ENCODE results near the gene GPATCH8.

The GPATCH8 gene

GRCh38 chr17:44451016-44451627, 52.1 kb downstream of the GPATCH8 start:
- no peak for DNase-seq

- DNase-seq, result no peak
Measured at GRCh38 chr17:44448412-44448811, 54.8 kb downstream of the GPATCH8 start.

GRCh38 chr17:44444735-44445105, 58.5 kb downstream of the GPATCH8 start:
- DNase-seq, result no peak

DNA sequence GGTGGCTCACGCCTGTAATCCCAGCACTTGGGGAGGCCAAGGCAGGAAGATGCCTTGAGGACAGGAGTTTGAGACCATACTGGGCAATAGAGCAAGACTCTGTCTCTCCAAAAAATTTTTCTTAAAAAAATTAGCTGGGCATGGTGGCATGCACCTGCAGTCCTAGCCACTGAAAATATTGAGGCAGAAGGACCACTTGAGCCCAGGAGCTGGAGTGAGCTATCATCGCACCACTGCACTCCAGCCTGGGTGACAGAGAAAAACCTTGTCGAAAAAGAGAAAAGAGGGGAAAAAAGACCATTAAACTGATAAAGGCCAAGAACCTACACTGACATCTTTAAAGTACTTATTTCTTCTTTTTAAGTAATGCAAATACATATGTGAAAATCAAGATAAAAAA, 60.4 kb downstream of the GPATCH8 start:
- no peak for DNase-seq

- DNase-seq, result no peak
Measured at GRCh38 chr17:44439168-44439567, 64.0 kb downstream of the GPATCH8 start.

DNA sequence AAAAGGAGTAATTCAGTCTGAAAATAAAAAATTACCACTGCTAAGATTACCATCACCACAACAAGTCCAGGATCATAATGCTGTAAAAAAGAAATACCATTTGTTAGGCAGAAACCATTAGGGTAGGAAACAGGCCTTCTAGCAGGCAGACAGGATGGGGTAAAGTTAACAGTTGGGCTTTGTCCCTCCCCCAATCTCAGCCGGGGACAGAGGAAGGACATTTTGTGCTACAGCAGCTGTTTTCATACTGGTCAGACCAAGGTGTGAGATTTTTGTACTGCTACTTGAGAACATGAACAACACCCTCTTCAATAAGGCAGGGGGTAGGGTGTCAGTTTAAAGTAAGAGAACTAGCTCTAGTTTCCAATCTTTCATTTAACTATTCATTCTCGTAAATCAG, 64.6 kb downstream of the GPATCH8 start:
- no peak for DNase-seq

DNA sequence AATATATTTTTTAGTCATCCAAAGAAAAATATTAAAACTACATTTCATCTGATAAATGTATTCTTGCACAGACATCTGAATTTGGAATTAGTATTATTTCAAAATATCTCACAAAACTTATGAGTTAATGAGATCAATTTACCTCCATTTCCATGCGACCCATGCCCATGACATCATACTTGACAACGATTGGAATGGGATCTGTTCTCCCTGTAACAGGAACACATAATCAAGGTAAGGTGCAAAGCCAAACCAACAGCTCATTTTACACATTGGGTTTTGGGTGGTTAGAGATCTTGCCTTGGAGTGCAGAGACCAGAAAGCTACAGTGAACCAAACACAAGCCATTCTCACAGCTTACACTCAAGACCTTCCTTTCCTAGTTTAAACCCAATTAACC, 66.9 kb downstream of the GPATCH8 start:
- no peak for DNase-seq

DNA sequence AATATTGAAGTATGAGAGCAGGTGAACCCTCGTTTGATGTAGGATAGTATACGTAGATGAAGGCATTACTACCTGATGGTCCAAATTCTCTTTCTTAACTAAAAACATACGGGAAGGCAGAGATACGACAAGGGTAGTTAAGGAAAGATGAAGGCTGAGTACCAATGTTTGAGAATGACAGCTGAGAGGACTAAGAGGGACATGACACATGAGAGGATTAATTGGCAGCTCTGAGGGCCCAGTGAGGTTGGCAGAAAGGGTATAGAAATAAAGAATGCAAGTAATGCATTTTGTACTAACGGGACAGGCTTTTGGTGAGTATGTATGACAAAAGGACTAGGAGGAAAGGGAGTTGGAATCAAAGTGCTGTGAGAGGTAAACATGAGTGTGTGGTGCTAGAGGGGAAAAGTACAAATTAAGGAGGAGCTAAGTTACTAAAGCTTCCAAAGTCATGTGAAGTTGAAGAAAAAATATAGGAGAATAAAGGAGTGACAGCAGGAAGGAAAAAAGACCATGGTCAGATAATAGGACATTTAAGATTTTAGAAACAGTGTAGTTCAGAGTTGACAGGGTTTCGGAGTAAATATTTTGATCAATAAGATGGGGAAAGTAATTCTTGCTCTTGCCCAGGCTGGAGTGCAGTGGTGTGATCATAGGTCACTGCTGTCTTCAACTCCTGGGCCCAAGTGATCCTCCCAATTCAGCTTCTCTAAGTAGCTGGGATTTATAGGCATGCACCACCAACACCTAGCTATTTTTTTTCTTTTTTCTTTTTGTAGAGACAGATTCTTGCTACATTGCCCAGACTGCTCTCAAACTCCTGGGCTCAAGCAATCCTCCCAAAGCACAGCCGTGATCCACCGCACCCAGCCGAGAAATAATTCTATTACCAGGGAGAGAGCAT, 70.7 kb downstream of the GPATCH8 start:
- no peak for DNase-seq

DNA sequence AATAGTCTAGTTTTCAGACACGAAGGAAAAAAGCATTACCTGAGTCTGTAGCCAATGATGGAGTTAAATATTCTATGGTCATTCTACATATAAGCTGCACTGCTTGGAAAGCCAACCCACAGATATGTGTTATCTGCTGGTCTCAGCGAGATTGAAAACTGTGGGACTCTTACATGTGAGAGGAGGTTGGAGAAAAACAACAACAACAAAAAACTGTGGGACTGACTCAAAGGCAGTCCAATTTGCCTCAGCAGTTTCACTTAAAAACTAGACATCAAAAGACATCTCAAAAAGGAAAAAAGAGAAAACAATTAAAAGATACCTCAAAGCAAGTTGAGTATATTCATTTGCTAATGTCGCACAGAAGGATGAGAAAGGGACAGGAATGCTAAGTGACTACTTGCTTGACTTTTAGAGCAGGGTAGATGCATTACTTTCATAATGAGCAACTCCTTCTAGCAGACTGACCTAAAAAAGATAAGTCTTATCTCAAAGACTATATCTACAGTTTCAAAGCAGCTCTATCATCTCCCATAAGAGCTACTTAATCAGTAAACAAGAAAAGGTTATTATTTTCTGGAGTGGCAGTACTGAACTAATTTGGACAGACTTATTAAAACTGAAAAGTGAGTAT, 78.3 kb downstream of the GPATCH8 start:
- DNase-seq, result no peak

GRCh38 chr17:44417553-44417952, 85.7 kb downstream of the GPATCH8 start:
- DNase-seq, result no peak

- no peak for DNase-seq
Measured at GRCh38 chr17:44416558-44417289, 86.5 kb downstream of the GPATCH8 start.

DNA sequence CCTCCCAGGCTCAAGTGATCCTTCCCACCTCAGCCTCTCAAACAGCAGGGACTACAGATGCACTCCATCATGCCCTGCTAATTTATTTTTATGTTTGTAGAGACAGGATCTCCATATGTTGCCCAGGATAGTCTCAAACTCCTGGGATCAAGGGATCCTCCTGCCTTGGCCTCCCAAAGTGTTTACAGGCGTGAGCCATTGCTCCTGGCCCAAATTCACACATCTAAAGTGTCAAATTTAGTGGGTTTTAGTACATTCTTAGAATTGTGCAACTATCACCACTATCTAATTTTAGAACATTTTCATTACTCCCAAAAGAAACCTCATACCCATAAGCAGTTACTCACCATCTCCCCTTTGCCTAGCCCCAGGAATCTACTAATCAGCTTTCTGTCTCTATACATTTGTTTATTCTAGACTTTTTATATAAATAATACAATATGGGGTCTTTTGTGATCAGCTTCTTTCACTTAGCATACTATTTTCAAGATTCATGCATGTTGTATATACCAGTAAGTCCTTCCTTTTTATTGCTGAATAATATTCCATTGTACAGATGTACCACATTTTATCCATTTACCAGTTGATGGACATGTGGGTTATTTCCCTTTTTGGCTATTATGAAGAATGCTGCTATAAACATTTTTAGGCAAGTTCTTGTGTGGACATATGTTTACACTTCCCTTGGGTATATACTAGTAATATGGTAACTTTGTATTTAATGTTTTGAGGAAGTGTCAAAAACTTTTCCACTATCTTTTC, 88.6 kb downstream of the GPATCH8 start:
- DNase-seq, result no peak

DNA sequence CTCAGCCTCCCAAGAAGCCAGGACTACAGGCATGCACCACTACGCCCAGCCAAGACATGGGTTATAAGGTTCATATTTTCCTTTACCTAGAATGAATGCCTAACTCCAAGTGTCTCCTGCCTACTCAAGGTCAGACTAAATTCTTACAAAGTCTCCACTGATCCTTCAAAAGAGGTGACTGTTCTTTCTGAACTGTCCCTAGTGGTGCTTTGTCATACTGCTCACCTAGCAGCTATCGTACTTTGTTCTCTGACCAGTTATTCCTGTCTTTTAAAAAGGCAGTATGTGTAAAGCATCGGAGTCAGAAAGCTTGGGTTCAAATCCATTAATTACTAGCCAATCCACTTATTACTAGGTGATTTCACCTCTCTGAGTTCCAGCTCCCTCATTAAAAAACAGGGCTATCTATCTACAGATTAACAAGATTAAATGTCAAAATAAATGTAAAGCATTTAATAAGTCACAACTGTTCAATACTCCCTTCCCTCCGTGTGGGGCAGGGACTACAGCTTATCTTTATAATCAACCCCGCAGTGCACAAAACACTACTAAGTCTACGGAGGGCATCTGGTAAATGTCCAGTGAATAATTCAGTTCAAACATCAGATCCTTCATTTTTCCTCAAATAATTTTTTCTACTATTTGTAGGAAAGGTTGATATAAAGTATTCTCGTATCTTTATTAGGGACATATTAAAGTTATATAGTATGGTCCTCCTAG, 93.7 kb downstream of the GPATCH8 start:
- no peak for DNase-seq

DNA sequence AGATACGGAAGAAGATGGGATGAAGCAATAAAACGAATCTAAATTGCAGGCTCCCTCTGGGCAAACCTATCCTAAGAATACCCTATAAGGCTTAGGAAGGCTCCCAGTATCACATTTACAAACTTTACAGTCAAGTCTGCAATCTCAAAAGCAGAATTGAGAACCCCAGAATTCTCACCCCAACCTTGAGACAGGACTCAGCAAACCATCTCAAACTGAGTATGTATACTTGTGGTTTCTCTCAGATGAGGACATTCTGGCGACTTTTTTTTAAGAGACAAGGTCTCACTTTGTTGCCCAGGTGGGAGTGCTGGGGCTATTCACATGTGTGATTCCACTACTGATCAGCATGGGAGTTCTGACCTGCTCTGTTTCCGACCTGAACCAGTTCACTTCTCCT, 94.4 kb downstream of the GPATCH8 start:
- DNase-seq, result no peak

GRCh38 chr17:44402564-44403172, 100.5 kb downstream of the GPATCH8 start:
- DNase-seq, result no peak

- no peak for DNase-seq
Measured at GRCh38 chr17:44400226-44400847, 102.9 kb downstream of the GPATCH8 start.

- no peak for DNase-seq
Measured at GRCh38 chr17:44398692-44399691, 104.2 kb downstream of the GPATCH8 start.

GRCh38 chr17:44397479-44398440, 105.4 kb downstream of the GPATCH8 start:
- DNase-seq, result no peak

Data from NCI-H774 (cell line).